8988T (cell line): ENCODE data around the gene AATF.

Experiments used
- DNase-seq: peaks from one replicate; pipeline ENCODE4 v3.0.0; 2011

Gene AATF

DNA sequence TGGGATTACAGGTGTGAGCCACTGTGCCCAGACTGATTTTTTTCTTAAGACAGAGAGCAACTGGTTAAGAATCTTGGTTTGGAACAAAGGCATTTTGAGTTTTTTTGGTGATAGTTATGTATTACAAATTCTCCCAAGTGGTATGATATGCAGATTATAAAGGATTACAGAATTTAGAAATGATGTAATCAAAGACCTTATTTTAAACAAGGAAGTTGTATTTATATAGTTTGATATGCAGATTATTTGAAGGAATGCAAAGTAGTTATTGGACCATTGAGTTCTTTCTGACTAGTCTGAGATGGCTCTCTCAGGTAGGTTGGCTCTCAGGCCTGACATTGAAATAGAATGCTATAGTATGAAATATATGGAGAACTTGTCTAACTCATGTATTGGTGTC is 34.9 kb downstream of the AATF start:
- DNase-seq: no peak

DNA sequence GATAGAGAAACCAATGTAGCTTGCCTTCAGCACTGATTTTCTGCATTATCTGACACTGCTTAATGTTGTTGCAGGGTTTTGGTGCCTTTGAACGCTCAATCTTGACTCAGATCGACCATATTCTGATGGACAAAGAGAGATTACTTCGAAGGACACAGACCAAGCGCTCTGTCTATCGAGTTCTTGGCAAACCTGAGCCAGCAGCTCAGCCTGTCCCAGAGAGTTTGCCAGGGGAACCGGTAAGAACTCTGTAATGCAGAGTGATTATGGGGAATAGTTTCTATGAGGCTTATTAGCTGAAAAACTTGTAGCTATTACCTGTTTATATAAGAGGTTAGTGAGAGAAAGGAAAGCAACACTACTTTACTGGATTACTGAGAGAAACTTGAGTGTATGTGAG is 40.4 kb downstream of the AATF start:
- no peak for DNase-seq

DNA sequence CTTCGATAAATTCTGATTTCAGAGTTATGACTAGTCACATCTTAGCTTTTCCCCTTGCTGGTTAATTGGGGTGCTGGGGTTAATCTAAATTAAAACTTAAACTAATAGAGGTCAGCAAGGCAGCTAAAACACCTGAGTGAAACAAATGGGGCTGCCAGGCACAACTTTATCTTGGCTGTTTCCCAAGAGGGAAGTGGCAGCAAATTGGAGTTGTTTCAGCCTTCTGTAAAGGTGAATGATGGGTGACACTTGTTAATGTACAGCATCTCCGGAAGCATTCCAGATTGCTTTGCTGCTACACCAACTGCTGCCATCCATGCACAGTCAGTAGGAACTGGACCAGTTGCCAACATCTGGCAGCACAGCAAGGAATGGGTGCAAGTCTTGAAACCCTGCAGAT is 43.9 kb downstream of the AATF start:
- no peak for DNase-seq

DNA sequence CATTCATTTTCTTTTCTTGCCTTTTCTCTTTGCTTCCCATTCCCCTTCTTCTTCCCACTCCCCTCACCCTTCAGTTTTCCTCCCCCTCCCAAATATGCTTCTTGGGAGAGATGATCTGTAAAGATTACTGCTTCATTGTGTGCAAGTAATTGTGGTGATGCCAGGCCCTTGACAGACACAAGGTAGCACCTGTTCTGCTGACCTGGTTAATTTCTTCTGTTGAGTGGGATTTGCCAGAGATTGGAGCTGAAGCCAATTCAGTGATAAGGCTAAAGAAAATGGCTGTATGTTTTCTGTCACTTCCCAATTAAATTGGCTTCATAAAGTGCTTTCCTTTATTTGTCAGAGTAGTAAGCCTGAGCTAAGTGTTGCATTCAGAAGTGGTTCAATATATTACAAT is 44.5 kb downstream of the AATF start:
- no peak for DNase-seq

DNA sequence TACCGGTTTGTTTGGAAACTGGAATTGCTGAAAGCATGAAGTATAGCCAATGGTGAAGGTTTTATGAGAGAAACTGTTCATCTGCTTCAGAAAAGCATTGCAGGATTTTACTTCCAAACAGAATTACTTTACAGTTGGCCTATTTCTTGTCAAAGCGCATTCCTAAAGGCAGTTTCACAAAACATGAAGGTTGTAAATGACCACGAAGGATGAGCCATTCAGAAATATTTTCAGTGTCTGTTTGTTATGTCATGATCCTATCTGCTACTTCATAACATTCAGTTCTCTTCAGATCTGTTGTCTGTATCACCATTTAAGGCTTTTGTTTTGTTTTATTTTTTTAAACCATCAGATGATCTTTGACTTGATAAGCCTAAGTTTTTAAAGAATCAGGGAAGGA is 45.7 kb downstream of the AATF start:
- DNase-seq: no peak

DNA sequence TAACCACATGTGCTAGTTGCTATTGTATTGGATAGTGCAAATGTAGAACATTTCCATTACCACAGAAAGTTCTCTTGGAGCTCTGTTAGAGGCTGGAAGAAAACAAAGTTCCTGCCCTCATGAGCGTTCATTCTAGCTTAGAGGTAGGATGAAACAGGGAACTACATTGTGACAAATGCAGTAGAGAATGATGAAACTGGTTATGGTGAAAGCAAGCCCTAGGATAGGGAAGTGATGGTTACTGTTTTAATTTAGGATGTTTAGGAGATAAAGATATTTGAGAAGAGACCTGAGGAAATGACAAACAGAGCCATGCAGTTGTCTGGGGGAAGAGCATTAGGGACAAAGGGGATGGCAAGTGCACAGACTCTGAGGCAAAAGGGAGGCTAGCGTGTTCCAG is 50.7 kb downstream of the AATF start:
- DNase-seq: no peak

DNA sequence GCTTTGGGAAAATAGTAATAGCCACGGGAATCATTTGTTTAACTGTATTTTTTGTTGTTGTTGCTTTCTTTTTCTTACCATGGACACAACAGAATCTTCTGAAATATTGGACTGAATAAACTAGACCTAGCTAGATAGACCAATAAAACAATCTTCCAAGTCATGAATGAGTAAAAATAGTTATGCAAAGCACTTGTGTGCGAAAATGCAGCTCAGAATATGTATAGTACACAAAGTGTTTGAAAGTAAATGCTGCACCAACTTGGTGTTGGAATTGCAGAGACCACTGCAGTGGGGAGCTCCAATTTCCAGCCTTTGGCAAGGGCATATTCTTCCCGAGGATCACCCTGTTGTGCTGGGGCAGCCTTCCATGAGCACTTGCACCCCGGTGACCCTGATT is 68.0 kb downstream of the AATF start:
- DNase-seq: no peak

DNA sequence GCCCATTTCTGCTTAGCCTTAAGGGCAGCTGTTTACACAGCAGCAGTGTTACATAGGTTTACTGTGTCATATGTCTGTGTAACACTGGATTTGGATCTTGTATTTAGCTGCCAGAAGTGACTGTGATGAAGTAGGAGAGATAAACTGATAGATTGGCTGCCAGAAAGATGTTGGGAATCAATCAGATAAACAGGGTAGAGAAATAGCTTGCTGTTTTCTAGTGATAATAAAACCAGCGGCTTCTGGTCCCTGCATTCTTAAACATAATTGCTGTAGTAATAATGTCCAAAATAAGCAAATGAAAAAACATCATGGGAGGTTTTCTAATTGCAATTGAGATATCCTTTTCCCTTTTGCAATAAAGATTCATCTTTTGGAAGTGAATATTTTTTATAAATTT is 68.7 kb downstream of the AATF start:
- DNase-seq: no peak

DNA sequence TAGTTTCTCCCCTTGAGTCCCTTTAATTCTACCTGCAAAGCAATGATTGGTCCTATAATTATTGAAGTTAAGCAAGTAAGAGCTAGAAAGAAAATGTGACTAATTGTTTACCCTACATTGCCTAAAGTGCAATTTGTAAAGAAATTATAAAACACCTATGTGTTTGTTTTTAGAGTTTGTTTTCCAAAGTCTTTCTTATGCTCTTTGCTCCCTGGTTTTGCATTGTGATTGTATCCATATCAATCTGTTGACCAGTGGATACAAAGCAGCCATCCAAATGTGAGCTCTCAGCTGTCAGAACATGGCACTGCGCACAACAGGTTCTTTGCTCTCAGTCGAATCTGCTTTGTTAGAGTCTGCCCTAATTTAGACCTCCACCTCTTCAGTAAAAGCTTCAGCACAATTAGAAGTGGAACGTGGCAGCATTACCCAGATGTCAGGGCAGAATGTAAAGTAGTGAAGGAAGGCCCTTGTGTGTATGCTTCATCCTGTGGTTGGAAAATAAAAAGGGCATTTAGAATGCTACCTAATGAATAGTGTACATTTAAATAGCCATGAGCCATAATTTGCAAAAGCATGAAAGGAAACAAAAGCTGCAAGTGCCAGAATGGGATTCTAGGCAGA is 70.5 kb downstream of the AATF start:
- DNase-seq: no peak

DNA sequence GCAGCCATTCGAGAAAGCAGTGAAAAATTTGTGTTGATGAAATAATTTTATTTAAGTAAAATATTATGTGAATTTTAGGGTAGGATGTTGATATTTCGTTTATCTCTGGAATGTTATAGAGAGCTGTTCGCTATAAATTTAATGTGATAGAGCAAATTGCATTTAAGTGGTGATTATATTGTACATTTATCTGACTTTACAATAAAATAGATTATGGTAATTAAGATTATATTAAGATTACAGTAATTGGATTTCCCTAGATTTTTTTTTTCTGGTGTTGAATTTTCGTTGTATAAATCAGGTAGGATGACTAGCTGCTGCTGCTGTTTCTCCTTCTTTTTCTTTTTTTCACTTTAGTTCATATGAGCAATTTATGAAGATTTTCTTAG is 71.0 kb downstream of the AATF start:
- DNase-seq: no peak

DNA sequence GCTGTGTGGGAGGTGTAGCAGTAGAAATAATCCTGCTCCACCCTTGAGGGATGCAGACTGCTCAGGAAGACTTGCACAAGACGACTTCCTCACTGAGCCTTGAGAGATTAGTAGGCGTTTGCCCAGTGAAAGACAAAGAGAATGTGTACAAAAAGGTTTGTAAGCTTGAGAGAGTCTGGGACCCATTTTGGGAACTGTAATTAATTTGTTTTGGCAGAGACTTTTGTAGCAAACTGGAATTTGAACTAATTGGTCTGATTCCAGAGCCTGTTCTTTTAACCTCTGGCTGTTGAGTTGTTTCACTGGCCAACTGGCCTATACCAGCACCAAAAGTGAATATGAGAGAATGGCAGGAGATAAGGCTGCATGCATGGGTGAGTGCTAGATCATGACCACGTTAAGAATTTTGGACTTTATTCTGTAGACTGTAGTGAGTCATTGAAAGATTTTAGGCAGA is 75.5 kb downstream of the AATF start:
- DNase-seq: no peak

DNA sequence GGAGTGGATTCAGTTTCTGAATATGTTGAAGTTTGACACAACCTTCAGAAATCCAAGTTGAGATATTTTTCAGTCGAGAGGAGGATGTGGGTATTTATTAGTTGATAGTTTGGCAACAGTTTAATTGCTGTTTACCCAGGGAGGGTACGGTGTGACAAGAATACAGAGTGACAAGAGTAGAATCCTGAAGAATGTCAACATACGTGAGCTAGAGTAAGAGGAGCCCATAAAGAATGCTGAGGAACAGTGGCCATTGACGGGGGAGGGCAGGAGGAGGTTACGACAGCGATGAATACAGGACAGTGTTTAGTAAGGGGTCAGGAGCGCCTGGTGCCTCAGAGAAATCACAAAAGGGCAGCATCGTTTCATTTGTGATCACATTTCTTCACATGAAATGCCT is 76.5 kb downstream of the AATF start:
- no peak for DNase-seq

DNA sequence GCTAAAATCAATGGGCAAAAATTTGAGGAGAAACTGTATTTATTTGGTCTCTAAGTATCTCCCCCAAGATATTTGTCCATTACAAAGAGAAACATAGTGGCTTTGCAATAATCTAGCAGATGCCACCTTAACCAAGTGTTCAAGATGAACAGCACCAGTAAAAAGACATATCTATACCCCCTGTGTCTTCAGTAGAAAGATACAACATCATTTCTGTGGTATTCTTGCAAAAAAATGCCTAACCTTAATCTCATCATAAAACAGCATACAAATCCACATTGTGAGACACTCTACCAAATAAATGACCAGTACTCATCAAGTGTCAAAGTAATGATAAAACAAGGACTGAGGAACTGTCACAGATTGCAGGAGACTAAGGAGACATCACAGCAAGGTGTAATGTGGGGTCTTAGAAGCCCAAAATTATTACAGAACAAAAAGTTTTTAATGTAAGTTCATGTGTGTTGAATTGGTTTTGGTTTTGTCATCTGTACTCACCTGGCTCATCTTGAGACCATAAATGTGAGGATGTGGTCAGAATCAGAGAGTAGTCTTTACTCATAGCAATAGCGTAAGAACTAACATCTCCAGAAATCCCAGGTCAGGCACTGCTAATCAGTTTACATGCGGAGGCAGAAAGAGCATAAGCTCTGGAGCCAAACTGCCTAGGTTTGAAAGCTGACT is 77.2 kb downstream of the AATF start:
- no peak for DNase-seq

DNA sequence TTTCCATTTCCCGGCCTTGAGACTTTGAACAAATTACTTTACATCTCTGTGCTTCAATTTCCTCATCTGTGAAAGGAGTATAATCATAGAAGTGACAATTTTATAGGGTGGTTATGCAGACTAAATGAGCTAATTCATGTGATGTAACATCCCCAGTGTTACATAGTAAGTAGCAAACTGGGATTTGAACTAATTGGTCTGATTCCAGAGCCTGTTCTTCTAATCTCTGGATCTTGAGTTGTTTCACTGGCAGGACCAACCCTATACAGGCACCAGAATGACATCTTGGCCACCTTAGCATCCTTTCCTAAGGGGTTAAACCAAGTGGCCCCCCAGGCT is 77.7 kb downstream of the AATF start:
- DNase-seq: no peak

DNA sequence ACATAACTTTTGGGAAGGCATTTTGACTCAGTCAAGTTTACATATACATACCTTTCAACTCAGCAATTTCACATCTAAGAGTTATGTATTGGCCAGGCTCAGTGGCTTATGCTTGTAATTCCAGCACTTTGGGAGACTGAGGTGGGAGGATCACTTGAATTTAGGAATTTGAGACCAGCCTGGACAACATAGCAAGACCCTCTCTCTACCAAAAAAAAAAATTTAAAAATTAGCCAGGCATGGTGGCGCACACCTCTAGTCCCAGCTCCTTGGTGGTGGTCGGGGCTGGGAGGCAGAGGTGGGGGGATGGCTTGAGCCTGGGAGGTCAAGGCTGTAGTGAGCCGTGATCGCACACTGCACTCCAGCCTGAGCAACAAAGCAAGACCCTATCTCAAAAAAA is 79.3 kb downstream of the AATF start:
- no peak for DNase-seq

DNA sequence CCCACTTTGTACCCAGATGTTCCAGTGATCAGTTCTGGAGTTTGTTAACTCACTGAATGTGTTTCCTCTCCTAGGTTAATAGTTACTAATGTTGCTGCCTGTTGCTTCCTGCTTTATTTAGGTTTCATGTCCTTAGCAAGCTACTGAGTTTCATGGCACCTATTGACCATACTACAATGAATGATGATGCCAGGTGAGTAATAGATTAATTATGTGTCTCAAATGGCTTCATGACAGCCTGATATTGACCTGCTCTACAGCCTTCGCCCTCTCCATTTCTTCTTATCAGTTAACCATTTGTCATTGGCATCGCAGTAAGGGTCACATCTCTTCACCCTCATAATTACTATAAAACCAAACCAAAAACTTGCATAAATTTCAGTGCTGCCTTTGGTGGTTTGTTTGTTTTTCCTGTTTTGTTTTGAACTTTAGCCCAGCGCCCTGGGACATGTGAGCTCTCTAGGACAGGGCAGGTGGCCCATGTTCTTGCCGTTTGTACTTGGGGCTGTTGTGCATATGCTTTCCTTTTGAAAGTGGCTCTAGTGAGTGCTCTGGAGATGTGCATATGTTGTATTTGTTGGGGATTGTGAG is 82.8 kb downstream of the AATF start:
- no peak for DNase-seq

DNA sequence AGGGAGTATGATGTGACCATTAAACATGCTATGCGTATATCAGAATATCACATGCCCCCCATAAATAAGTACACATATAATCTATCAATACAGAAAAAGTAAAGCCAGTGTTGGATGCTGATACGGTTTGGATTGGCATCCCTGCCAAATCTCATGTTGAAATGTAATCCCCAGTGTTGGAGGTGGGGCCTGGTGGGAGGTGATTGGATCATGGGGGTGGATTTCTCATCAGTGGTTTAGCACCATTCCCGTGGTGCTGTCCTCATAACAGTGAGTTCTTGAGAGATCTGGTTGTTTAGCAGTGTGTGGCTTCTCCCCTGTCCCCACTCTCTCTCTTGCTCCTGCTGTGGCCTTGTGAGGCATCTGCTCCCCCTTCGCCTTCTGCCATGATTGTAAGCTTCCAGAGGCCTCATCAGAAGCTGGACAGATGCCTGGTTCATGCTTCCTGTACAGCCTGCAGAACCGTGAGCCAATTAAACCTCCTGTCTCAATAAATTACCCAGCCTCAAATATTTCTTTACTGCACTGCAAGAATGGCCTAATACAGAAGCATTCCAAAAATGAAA is 88.9 kb downstream of the AATF start:
- DNase-seq: no peak

DNA sequence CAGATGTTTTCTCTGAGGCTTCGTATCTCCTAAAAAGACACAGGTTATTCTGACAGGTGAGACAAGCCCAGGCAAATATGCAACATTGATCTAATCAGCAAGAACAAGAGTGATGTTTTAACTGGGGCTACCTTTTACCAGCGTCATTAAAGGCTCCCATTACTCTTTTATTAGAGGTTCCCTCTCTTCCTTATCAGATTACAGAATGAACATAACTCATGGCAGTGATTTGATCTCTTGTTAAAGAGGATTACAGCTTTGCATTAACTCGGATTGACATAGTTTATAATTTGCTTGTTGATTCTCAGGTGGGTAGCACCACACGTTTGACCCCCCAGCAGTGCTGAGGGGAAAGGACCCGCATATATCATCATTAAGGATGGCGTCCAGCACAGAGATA is 90.5 kb downstream of the AATF start:
- DNase-seq: no peak

DNA sequence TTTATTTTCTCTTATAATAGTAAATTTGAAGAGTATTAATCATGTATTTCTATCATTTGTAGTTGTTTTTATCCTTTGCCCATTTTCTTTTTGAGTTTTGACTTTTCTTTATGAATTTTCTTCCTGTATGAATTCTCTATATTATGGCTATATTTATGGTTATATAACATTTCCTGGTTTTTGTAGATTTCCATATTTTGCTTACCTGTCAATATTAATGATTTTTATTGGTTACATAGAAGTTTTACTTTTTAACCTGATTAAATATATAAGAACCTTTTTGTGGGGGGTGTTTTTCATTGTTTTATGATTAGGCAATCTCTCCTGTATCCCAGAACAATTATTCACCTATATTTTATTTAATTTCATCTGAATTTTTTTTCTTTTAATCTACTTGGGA is 93.2 kb downstream of the AATF start:
- DNase-seq: no peak

DNA sequence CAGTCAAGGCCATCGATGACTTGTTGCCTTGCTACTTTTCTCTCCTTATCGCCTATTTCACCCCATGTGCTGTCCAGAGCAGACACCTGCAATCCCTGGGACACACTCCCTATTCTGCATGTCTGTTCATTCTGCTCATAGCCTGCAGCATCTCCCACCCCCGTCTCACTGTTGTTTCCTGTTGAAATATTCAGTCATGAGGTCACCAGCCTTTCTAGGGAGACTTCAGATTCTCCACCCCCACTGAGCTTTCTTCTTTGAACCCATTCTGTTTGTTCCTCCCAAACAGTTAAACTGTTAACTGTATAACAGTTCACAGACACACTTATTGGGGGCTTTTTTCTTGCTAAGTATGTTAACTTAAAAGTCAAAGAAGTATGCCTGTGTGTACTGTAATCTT is 94.4 kb downstream of the AATF start:
- no peak for DNase-seq

DNA sequence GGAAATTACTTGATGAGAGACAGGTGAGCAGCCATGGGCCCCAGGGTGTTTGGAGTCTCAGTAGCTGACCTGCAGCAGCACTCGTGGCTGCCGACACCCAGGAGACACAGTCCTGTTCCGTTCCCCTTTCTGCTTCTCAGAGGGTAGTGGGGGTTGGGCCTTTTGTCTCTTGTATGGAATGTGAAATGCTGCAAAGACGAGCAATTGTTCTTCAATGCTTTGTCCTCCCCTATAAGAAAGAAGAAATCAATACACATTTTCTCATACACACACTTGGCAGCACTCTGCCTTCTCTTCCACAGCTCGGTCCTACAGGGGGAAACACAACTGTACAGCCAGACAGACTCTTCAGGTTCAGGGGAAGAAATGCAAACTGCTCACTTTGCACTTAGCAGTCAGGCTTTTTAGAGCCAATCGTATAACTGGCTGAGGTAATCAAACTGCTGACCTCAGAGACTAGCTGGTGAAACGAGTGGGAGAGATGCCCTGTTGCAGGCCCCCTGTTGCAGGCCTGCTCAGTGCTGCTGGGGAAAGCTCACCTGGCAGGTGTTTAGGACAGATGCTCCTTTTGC is 96.7 kb downstream of the AATF start:
- DNase-seq: no peak

DNA sequence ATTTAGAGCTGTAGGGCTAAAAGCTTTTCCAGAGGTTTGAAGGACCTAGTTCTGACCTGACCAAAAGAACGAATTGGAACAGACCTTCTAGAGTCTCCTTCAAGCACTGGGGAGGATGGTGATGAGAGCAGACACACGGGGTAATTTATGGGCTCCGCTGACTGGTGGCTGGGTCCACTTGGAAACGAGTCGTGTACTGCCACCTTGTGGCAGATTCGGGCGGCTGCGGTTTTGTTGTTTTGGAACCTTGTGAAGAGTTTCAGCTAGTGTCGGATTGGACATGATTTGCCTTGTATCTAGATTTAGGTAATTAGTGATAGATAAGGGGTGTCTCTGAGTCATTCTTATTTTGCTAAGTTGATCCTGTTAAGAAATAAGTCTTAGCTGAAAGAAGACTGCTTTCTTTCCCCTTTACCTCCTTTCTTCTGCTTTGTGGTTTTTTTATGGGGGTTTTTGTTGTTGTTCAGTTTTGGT is 98.9 kb downstream of the AATF start:
- DNase-seq: peak; percentile 39

DNA sequence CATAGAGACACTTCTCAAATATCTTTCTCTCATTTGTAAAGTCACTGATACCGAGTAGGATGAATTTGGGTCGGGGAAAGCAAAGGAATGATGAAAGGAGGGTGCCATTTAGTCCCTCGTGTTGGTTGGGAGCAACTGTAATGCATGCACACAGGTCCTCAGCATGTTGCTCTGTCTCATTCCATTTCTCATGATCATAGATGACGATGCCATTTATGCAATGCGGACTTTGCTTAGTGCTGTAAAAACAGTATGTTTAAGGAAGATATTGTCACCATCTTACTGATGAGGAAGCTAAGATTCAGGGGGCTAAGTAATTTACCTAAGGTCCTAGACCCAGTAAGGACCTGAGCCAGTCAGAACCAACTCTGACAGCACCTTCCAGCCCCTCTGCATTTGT is 100.1 kb downstream of the AATF start:
- no peak for DNase-seq

DNA sequence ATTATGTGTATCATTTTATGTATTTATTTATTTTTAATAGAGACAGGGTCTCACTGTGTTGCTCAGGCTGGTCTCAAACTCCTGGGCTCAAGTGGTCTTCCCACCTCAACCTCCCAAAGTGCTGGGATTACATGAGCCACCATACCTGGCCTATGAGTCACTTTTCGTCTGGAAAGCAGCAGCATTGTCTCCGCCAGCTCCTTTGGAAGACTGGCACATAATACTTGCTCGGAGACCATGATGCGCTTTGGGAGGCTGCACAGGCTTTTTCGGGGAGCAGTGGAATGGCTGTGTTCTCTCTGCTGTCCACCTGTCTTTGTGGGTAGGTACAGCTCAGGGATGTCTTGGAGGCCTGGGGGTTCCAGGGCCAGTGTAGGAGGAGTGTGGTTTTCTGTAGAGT is 102.2 kb downstream of the AATF start:
- no peak for DNase-seq
